ENCODE results near the gene NR6A1. TPM values are rescaled to one million over a fixed set of nuclear protein-coding genes. Genes with fewer than 3 reads are reported as not detected.

Gene NR6A1
- total RNA-seq, 1 donor from 2014 or later = 1.2 TPM

GRCh38 chr9:124786881-124787573 is 15.9 kb upstream of the NR6A1 start:
- intact Hi-C loops (cut with DNase I) = no loop called here
- peak; percentile 72 to 77 for DNase-seq (ENCODE audit: extremely low spot score in 2 of 2)
- Histone ChIP-seq H3K9me3 (no peaks in the 10 kb centered on the region), H3K27me3 (no peaks in the 10 kb centered on the region), H3K27ac (no peak overlapping the region), H3K36me3 (peaks cover 0 to 4% of the 10 kb centered on the region in 2 donors), H3K4me1 (peaks cover 25% of the 10 kb centered on the region), H3K4me3 (no peak overlapping the region)
- no peak for TF ChIP-seq POLR2A (IDR thresholded peaks at IDR 0.05)
- no peak for TF ChIP-seq POLR2AphosphoS5 (IDR thresholded peaks at IDR 0.05; ENCODE audit: insufficient read depth in 1 of 2, low read depth in 1 of 2)
- no peak for TF ChIP-seq CTCF (IDR thresholded peaks at IDR 0.05)

- intact Hi-C loops (cut with DNase I) = no loop called here
- H3K27me3 ChIP-seq = no peaks in the 10 kb centered on the region
- peaks cover 48% of the 10 kb centered on the region for H3K4me1 ChIP-seq
- peaks cover 0 to 4% of the 10 kb centered on the region in 2 donors for H3K36me3 ChIP-seq
- H3K27ac ChIP-seq = no peak overlapping the region
- DNase-seq (ENCODE audit: extremely low spot score in 2 of 2) = no peak
- TF ChIP-seq POLR2AphosphoS5 (IDR thresholded peaks at IDR 0.05; ENCODE audit: insufficient read depth in 1 of 2, low read depth in 1 of 2) (peak in 1 of 2 donors; percentile 63), POLR2A (IDR thresholded peaks at IDR 0.05) (no peak), CTCF (IDR thresholded peaks at IDR 0.05) (no peak)
- no peaks in the 10 kb centered on the region for H3K9me3 ChIP-seq
- no peak overlapping the region for H3K4me3 ChIP-seq
Observed at GRCh38 chr9:124784509-124784908, 13.4 kb upstream of the NR6A1 start.

- no peak overlapping the region for H3K27ac ChIP-seq
- no peaks in the 10 kb centered on the region for H3K9me3 ChIP-seq
- TF ChIP-seq POLR2AphosphoS5 (IDR thresholded peaks at IDR 0.05; ENCODE audit: insufficient read depth in 1 of 2, low read depth in 1 of 2) (no peak), POLR2A (IDR thresholded peaks at IDR 0.05) (no peak), CTCF (IDR thresholded peaks at IDR 0.05) (no peak)
- intact Hi-C loops (cut with DNase I) = no loop called here
- H3K4me1 ChIP-seq = peaks cover 55% of the 10 kb centered on the region
- H3K27me3 ChIP-seq = no peaks in the 10 kb centered on the region
- no peak for DNase-seq (ENCODE audit: extremely low spot score in 2 of 2)
- H3K36me3 ChIP-seq = peaks cover 0 to 4% of the 10 kb centered on the region in 2 donors
- no peak overlapping the region for H3K4me3 ChIP-seq
Observed at GRCh38 chr9:124783830-124784229, 12.7 kb upstream of the NR6A1 start.

GRCh38 chr9:124782661-124783574 is 11.8 kb upstream of the NR6A1 start:
- Histone ChIP-seq H3K9me3 (no peaks in the 10 kb centered on the region), H3K4me3 (no peak overlapping the region), H3K27ac (peak overlapping the region; percentile 44), H3K4me1 (peaks cover 64% of the 10 kb centered on the region), H3K27me3 (no peaks in the 10 kb centered on the region), H3K36me3 (peaks cover 0 to 4% of the 10 kb centered on the region in 2 donors)
- no peak for DNase-seq (ENCODE audit: extremely low spot score in 2 of 2)
- TF ChIP-seq CTCF (IDR thresholded peaks at IDR 0.05) (no peak), POLR2A (IDR thresholded peaks at IDR 0.05) (no peak), POLR2AphosphoS5 (IDR thresholded peaks at IDR 0.05; ENCODE audit: insufficient read depth in 1 of 2, low read depth in 1 of 2) (no peak)
- intact Hi-C loops (cut with DNase I) = no loop called here
